HG03520 (cell line): ENCODE results near the gene KRTAP4-11.
"Not testable (repeated sequence)": the region's sequence is repeated elsewhere in the genome, so short reads cannot be mapped to it uniquely, and the experiment has no call there.

Source experiments
- ATAC-seq: cut with Tn5 transposase; IDR thresholded peaks from one replicate; pipeline ENCODE4 v1.9.1; 2021; ENCODE audit warnings: mild to moderate bottlenecking, moderate library complexity; ENCODE audit not compliant: unreplicated experiment

KRTAP4-11 gene

DNA sequence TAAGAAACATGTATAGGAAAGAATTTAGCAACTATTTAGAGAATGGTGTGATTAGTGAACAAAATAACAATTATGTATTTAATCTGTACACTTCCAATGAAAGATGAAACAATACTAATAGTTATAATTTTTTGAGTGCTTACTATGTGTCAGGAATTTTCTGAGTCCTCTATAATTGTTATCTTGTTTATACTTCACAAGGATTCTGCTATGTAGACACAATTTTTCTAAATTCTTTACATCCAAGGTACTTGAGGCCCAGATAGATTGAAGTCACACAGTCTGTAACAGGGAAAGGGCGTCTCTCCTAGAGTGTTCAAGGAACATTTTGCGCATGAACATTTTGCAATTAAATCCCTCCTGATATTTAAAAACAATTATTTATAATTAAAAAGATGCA lies 6.9 kb upstream of the KRTAP4-11 start:
- no peak for ATAC-seq

DNA sequence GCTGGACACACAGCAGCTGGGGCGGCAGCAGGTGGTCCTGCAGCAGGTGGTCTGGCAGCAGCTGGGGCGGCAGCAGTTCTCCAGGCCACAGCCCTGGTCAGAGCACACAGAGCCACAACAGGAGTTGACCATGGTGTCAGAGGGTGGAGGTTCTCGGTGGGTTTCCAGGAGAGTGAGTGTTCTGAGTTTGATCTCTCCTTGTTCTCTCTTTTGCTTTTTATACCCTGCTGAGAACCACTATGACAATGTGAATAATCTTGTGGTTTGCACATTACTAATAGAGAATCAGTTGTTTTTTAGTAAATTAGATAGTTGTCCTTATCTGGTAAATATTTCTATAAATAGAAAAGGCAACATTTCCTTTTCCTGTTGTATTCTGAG lies 5.8 kb upstream of the KRTAP4-11 start, which contains the start of gene KRTAP4-12:
Gene KRTAP4-12, minus strand, starts transcription at position 192 of the 381 bp plus-strand sequence. Its CDS starts 60 bp downstream, at position 132.
- ATAC-seq: not testable (repeated sequence)

DNA sequence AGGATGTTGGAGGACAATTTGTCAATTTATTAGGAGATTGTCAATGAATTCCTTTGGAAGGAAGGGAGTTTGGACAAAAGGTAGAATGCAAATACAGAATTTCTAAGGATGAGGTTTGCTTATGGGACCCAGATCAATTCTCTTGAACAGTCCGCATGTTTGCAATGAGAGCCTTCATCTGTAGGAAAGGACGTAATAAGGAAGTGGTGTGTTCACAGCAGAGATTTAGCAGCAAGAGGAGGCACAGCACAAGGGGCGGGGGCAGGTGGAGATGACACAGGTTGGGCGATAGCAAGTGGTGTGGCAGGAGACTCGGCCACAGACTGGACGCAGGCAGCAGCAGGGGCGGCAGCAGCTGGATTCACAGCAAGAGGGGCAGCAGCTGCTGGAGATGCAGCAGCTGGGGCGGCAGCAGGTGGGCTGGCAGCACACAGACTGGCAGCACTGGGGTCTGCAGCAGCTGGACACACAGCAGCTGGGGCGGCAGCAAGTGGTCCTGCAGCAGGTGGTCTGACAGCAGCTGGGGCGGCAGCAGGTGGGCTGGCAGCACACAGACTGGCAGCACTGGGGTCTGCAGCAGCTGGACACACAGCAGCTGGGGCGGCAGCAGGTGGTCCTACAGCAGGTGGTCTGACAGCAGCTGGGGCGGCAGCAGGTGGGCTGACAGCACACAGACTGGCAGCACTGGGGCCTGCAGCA lies 5.3 kb upstream of the KRTAP4-11 start:
- ATAC-seq: not testable (repeated sequence)

DNA sequence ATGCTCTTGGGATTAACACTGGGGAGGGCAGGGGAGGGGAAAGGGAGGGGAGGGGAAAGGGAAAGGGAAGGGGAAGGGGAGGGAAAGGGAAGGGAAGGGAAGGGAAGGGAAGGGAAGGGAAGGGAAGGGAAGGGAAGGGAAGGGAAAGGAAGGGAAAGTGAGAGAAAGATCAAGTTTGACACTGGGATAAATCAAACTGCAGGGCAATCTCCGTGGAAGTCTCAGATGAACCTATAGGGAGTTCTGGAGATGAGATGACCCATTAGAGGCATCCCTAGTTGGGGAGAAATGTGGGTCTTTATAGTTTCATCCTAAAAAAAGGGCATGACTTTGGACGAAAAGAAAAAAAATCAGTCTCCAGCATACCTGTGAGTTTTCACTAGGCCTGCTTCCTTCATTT lies 3.6 kb upstream of the KRTAP4-11 start:
- ATAC-seq: no peak

DNA sequence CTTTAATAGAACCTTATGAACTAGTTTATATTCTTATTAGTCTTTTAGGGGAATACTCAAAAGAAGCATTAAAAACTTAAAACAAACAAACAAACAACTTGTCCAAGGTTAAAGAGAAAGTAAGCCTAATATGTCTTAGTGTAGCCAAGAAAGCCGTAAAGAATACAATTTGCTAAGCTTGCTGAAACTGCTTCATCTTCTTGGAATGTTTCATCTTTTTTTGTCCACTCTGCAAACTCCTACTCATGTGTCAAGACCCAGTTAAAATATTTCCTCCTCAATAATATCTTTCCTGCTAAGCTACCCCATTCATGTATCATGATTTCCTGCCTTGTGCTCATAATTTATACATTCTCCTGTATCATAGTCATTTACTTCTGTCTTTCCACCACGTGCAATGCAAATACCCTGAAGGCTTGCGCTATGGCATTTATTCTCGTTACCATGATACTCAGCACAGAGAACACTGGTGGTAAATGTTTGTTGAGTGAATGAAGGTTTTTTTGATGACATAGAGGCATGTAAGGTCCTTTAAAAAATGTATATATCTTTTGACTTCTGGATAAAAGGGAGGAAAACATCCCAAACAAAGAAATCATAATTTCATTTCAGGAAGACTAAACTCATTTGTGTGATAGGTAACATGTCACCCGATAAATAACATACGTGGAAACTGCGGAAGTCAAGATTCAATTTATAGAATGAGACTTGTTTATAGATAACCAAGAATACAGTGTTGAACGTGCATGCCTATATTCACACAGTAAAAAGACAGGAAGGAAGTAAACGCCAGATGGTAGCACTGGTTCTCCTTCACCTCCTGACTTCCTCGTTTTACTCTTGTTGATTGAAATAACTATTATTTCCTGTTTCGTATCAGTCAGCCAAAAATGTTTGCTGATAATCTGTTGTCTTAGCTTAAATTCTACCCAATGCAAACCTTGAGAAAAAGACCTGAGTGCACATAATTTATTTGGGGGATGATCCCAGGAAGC lies 1.8 kb upstream of the KRTAP4-11 start:
- not testable (repeated sequence) for ATAC-seq

DNA sequence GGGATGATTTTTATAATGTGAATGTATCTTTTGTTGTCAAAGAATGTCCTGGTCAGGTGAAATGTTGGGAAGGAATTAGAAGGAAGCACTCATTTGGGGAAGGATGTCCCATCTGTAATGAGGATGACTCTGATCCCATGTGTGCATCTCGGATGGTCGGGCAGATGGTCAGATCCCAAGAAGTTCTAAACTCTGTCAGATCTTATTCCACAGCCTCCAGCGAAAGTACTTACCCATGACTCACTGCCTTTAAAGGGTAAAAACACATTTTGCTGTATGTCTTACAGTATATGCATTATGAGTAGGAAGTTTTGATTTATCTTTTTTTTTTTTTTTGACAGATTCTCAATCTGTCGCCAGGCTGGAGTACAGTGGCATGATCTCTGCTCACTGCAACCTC lies 548 bp upstream of the KRTAP4-11 start:
- ATAC-seq: no peak

DNA sequence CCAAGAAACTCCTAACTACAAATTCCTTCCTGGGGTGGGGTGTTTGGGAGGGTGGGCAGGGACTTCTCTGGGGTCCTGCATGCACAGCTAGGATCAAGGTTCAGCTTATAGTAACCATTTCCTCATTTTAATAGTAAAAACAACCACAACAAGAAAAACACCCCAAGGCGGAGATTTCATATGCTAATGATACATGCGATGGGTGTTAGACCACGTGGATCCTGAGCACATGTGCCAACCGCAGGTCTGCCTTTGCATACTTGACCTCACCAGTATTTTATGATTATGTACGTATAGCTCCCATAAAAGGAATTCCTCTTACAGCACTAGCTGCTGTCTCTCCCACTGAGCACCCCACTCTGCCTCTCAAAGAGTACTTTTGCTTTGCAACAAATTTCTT lies 1.9 kb downstream of the KRTAP4-11 start:
- no peak for ATAC-seq

DNA sequence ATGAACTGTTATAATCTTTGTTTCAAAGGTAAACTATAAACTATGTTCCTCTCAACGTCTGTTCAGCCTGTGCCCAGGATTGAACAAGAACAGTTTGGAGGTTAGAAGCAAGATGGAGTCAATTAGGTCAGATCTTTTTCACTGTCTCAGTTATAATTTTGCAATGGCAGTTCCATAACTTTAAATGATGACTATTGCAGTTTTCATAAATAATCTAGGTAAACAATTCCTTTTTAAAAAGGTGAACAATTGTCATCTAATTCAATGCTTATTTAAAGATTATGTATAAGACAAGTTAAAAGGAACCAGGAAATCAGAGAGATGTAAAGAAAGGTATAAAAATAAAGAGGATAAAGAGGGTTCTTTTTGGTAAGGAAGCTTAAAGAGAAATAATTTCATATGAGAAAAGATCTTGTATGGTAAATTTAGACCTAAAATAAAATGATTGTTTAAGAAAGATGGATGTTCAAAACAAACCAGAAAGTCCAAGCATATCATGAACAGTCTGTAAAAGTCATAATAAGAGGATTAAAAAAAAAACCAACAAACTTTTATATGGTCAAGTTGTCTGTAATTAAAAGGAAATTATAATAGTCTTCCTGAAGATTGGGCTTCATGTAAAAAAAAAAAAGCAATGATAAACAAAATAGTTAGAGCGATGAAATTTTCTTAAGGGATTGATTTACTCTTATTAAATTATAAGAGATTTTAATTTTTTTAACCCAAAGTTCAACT lies 6.9 kb downstream of the KRTAP4-11 start:
- ATAC-seq: no peak

DNA sequence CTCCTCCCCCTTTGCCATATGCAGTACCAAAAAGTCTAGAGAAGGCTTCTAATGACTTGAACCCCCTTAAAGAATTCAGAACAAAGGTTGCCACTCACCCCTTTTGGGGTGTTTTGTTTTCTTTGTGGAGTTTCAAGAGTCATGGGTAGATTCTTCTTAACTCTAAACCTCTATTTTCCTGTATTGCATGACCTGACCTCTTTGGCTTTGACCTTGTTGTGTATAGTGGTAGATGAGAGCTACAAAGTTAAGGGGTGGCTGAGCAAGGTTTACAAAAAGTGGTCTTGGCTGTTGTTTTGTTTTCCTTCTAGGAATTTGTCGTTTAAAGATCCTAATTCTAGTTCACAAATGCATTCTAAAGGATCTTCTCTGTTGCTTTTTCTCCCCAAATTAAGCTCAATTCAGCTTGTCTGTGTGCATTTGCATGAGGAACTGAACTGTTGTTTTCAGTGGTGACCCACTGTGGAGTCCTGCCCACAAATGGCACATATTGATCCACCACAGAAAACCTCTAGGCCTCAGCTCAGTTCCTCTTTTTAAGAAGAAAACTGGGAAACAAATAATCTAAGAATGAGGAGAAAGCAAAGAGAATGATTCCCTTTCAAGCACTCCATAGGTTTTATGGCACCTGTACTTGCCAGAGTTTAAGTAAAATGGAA lies 9.3 kb downstream of the KRTAP4-11 start:
- ATAC-seq: not testable (repeated sequence)

DNA sequence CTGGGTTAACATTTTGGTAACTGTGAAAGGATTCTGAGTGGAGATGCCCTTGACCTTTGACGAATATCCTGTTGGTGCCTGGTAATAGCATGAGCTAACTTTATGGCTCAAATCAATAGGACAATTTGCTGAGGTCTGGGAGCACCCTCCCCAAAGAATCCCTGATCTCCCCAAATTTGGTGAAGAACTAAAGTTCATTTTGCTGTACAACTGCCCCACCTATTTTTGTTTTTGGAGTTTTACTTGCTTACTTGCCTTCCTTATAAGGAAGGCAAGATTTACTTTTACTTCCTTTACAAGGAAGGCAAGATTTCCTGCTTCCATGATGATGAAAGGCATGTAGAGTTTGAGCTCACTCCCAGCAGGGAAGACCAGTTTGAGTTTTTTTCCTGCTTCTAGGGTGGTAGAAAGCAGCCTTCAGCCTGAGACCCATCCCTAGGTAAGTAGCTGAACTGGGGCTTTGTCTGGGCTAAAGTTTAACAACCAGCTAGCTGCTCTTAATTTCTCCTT lies 10.2 kb downstream of the KRTAP4-11 start:
- no peak for ATAC-seq

DNA sequence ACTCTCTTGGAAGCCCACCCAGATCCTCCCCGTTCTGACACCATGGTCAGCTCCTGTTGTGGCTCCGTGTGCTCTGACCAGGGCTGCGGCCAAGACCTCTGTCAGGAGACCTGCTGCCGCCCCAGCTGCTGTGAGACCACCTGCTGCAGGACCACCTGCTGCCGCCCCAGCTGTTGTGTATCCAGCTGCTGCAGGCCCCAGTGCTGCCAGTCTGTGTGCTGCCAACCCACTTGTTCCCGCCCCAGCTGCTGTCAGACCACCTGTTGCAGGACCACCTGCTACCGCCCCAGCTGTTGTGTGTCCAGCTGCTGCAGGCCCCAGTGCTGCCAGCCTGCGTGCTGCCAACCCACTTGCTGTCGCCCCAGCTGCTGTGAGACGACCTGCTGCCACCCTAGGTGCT lies 12.8 kb downstream of the KRTAP4-11 start, which contains the start of gene KRTAP4-9:
Gene KRTAP4-9, plus strand, starts transcription at position 43 of the 400 bp plus-strand sequence. Its CDS starts 0 bp downstream, at position 43.
- ATAC-seq: not testable (repeated sequence)

DNA sequence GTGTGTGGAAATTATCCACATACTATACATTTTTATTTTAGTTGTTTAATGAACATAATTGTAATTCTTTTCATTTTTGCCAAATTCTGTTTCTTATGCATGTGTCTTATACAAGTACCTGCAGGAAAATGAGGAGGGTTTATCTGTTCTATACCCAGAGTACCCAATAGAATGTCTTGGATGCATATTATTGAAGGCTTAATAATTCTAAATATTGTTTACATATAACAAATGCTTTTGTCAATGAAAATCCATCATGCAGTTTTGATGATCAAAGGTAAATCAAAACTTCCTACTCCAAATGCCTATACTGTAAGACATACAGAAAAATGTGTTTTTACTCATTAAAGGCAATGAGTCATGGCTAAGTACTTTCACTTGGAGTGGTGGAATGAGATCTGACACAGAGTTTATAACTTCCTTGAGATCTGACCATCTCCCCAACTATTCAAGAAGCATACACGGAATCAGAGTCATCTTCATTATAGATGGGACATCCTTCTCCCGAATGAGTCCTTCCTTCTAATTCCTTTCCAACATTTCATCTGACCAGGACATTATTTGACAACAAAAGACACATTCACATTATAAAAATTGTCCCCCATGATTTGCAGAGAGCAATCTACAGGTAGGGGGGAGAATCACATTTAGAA lies 13.7 kb downstream of the KRTAP4-11 start:
- ATAC-seq: not testable (repeated sequence)

DNA sequence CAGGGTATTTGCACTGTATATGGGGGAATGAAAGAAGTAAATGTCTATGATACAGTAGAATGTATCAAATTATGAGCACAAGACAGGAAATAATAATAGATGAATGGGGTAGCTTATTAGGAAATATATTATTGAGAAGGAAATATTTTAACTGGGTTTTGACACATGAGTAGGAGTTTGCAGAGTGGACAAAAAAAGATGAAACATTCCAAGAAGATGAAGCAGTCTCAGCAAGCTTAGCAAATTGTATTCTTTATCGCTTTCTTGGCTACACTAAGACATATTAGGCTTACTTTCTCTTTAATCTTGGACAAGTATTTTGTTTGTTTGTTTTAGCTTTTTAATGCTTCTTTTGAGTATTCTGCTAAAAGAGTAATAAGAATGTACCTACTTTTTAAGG lies 14.3 kb downstream of the KRTAP4-11 start:
- no peak for ATAC-seq

DNA sequence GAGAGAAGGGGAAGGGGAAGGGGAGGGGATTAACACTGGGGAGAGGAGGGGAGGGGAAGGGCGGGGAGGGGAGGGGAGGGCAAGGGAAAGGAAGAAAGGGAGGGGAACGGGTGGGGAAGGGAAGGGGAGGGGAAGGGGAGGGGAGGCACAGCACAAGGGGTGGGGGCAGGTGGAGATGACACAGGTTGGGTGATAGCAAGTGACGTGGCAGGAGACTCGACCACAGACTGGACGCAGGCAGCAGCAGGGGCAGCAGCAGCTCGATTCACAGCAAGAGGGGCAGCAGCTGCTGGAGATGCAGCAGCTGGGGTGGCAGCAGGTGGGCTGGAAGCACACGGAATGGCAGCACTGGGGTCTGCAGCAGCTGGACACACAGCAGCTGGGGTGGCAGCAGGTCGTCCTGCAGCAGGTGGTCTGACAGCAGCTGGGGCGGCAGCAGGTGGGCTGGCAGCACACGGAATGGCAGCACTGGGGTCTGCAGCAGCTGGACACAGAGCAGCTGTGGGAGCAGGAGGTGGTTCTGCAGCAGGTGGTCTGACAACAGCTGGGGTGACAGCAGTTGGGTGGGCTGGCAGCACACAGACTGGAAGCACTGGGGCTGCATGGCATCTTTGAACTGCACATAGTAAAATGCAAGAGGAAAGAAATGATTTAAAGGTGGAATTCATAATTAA lies 16.4 kb downstream of the KRTAP4-11 start, which contains the start of gene KRTAP4-16:
Gene KRTAP4-16, minus strand, starts transcription at position 624 of the 674 bp plus-strand sequence. Its CDS starts 0 bp downstream, at position 624.
- ATAC-seq: no peak

DNA sequence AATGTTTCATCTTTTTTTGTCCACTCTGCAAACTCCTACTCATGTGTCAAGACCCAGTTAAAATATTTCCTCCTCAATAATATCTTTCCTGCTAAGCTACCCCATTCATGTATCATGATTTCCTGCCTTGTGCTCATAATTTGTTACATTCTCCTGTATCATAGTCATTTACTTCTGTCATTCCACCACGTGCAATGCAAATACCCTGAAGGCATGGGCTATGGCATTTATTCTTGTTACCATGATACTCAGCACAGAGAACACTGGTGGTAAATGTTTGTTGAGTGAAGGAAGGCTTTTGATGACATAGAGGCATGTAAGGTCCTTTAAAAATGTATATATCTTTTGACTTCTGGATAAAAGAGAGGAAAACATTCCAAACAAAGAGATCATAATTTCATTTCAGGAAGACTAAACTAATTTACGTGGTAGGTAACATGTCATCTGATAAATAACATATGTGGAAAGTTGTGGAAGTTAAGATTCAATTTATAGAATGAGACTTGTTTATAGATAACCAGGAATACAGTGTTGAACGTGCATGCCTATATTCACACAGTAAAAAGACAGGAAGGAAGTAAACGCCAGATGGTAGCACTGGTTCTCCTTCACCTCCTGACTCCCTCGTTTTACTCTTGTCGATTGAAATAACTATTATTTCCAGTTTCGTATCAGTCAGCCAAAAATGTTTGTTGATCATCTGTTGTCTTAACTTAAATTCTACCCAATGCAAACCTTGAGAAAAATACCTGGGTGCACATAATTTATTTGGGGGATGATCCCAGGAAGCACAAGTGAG lies 18.3 kb downstream of the KRTAP4-11 start:
- ATAC-seq: not testable (repeated sequence)

DNA sequence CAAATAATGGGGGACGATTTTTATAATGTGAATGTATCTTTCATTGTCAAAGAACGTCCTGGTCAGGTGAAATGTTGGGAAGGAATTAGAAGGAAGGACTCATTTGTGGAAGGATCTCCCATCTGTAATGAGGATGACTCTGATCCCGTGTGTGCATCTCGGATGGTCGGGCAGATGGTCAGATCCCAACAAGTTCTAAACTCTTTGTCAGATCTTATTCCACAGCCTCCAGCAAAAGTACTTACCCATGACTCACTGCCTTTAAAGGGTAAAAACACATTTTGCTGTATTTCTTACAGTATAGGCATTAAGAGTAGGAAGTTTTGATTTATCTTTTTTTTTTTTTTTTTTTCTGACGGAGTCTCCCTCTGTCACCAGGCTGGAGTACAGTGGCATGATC lies 19.7 kb downstream of the KRTAP4-11 start:
- no peak for ATAC-seq

DNA sequence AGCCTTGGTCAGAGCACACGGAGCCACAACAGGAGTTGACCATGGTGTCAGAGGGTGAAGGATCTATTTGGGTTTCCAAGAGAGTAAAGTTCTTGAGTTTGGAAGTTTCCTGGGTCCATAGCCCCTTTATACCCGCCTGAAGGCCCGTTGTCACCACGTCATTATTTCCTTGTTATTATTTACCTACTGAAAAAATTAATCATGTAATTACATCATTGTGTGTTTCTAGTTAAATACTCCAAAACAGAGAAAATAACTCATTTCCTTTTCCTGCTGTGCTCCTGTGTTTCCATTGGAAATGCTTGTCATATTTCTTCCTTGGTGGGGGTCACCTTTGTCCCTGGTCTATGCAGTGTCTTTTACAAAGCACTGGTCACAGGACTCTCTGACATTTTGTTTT lies 20.1 kb downstream of the KRTAP4-11 start, which contains the start of gene KRTAP4-8:
Gene KRTAP4-8, minus strand, starts transcription at position 101 of the 400 bp plus-strand sequence. Its CDS starts 58 bp downstream, at position 43.
- ATAC-seq: no peak

DNA sequence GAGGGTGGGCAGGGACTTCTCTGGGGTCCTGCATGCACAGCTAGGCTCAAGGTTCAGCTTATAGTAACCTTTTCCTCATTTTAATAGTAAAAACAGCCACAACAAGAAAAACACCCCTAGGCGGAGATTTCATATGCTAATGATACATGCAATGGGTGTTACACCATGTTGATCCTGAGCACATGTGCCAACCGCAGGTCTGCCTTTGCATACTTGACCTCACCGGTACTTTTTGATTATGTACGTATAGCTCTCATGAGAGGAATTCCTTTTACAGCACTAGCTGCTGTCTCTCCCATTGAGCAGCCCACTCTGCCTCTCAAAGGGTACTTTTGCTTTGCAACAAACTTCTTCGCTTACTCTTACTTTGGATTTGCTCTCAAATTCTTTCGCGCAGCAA lies 22.1 kb downstream of the KRTAP4-11 start:
- no peak for ATAC-seq
